Mesothelial cell of epicardium (in vitro differentiated cells): Measurements from ENCODE around the gene ENTR1. TPM values are rescaled to one million over a fixed set of nuclear protein-coding genes. Genes with fewer than 3 reads are reported as not detected.
A peak's percentile ranks its signal among the peaks of the same experiment; 100 is the strongest.

Source experiments
- DNase-seq, 2 experiments: peaks; one replicate each; pipeline ENCODE4 v3.0.0; 2021; ENCODE audit warnings: low spot score in 2 of 2; ENCODE audit not compliant: unreplicated experiment in 2 of 2
- H3K27ac Mint-ChIP-seq: 2 replicates; pipeline ENCODE4 v1.8.0; 2021; ENCODE audit warnings: mixed read lengths
- H3K27me3 Mint-ChIP-seq: 2 replicates; pipeline ENCODE4 v1.8.0; 2021; ENCODE audit warnings: low read depth, mixed read lengths
- H3K36me3 Mint-ChIP-seq: 2 replicates; pipeline ENCODE4 v1.8.0; 2021; ENCODE audit warnings: mixed read lengths
- H3K4me1 Mint-ChIP-seq: 2 replicates; pipeline ENCODE4 v1.8.0; 2021; ENCODE audit warnings: mixed read lengths
- H3K4me3 Mint-ChIP-seq: 2 replicates; pipeline ENCODE4 v1.8.0; 2021; ENCODE audit warnings: mild to moderate bottlenecking, moderate library complexity, mixed read lengths
- H3K9me3 Mint-ChIP-seq: 2 replicates; pipeline ENCODE4 v1.8.0; 2021; ENCODE audit warnings: mixed read lengths
- CTCF ChIP-seq: fragments of 200-600 bp; sonication (generic); IDR thresholded peaks from one replicate; pipeline ENCODE4 v1.5.0; 2021; ENCODE audit warnings: antibody characterized with exemption; ENCODE audit not compliant: unreplicated experiment
- total RNA-seq: library from RNA; stranded (reverse); gene quantifications from 3 replicates; pipeline ENCODE4 v1.2.1, GENCODE V29; 2021

ENTR1 gene
- total RNA-seq, 1 donor from 2014 or later, result 67.3 TPM

DNA sequence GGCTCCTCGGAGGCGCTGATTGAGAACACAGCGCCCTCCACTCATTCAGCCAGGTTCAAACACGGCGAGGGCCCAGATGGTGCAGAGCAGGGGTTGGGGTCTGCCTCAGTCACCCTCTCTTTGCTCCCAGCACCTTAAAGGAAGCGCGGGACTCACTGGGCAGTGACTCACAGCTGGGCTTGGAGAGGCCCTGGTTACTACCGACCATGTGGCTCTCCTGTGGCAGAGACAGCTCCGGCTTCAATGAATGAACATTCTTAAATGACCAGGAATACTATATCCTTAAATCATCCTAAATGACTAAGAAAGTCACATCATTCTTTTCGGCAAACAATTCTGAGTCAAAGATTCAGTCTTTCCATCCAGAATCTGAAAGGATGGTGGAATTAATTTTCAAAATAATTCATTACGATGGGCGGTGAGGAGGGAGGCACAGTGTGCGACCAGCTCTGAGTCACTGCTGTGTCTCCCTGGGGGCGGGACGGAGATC, 30.8 kb upstream of the ENTR1 start:
- H3K27me3 Mint-ChIP-seq, result no peaks in the 10 kb centered on the region

GRCh38 chr9:136439481-136440408, 29.3 kb upstream of the ENTR1 start, which contains the start of gene INPP5E:
TSS of gene INPP5E (minus strand) at chr9:136439845. CDS start at chr9:136439419, 426 bp downstream.
- no peak within 1 kb of the TSS for H3K27ac Mint-ChIP-seq
- no peaks in the 10 kb centered on the region for H3K27me3 Mint-ChIP-seq

More for the DNA sequence above, 30.8 kb upstream of the ENTR1 start:
- H3K27ac Mint-ChIP-seq, result no peak overlapping the region
- peaks cover 15% of the 10 kb centered on the region for H3K36me3 Mint-ChIP-seq
- no peak for DNase-seq
- no peak overlapping the region for H3K4me3 Mint-ChIP-seq
- no peaks in the 10 kb centered on the region for H3K9me3 Mint-ChIP-seq
- peaks cover 21% of the 10 kb centered on the region for H3K4me1 Mint-ChIP-seq
- no peak for TF ChIP-seq CTCF

DNA sequence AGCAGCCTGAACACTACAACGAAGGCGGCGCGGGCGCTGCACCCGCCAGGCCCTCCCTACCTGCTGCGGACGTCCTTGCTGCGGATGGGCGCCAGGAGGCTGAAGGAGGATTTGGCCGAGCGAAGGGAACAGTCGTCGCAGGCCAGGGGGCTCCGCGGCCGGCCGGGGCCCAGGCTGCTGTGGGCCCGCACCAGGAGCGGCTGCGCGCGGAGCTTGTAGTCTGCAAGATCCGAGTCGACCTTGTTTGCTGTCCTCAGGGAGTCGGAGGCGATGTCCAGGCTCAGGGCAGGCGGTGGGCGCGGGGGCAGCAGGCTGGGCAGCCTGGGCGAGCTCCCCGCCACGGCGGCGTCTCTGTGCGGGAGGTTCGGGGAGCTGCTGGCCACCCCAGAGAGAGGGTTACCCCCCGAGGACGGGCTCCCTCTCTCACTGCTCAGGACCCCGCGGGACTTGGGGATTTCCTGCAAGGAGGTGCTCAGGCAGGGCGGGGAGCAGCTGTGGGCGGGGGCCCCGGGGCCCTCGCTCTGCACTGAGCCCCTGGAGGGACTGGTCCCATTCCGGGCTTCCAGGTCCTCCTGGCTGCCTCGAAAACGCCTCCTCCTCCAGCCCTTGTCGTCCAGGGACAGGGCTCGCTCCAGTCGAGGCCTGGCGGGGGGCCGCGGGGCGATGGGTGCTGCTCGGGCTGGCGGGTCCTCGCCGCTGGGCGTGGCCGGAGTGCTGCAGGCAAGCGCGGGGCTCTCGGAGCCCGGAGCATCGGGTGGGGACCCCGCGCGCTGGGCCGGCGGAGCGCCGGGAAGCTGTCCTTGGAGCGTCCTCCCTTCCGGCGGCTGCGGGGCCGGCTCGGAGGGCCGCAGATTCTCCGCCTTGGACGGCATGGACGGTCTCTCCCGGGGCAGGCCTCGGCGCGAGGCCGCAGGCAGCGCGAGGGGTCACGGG, 28.4 kb upstream of the ENTR1 start:
- H3K36me3 Mint-ChIP-seq, result peaks cover 13% of the 10 kb centered on the region
- no peak for TF ChIP-seq CTCF
- no peaks in the 10 kb centered on the region for H3K27me3 Mint-ChIP-seq
- peak overlapping the region; percentile 81 for H3K4me3 Mint-ChIP-seq
- peak in 1 of 2 experiments; percentile 69 for DNase-seq
- H3K9me3 Mint-ChIP-seq, result no peaks in the 10 kb centered on the region
- H3K27ac Mint-ChIP-seq, result no peak overlapping the region
- H3K4me1 Mint-ChIP-seq, result peaks cover 21% of the 10 kb centered on the region

More at GRCh38 chr9:136439481-136440408, 29.3 kb upstream of the ENTR1 start, which contains the start of gene INPP5E:
- Mint-ChIP-seq H3K4me1 (peaks cover 21% of the 10 kb centered on the region), H3K36me3 (peaks cover 16% of the 10 kb centered on the region), H3K9me3 (no peaks in the 10 kb centered on the region), H3K4me3 (peak within 1 kb of the TSS; percentile 81)
- TF ChIP-seq CTCF, result peak; percentile 58
- peak; percentile 82 to 95 for DNase-seq

DNA sequence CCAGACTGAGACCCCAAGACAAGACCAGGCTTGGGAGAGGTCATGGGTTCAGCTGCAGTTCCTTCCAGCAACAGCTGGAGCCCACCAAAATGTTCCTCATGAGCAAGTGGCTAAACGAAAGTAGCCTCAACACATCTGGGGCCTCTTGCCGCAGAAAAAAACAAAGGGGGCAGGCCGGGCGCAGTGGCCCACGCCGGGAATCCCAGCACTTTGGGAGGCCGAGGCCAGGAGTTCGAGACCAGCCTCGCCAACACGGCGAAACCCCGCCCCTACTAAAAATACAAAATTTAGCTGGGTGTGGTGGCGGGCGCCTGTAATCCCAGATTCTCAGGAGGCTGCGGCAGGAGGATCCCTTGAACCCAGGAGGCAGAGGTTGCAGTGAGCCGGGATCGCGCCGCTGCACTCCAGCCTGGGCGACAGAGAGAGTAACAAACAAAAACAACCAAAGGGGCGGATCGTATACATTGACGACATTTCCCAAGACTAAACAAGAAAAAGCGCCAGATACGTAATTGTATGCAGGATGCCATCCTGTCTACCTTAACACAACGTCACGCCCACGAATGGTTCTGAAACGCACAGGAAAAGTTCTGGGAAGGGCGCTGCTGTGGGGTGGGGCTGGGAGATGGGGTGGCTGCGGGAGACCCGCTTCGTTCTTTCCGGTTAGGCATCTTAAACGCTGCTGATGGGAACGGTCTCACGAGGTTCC, 27.6 kb upstream of the ENTR1 start:
- H3K27me3 Mint-ChIP-seq, result no peaks in the 10 kb centered on the region
- H3K9me3 Mint-ChIP-seq, result no peaks in the 10 kb centered on the region
- H3K4me1 Mint-ChIP-seq, result peaks cover 21% of the 10 kb centered on the region
- H3K4me3 Mint-ChIP-seq, result peak overlapping the region; percentile 81
- DNase-seq, result no peak
- no peak for TF ChIP-seq CTCF
- H3K27ac Mint-ChIP-seq, result no peak overlapping the region
- H3K36me3 Mint-ChIP-seq, result peaks cover 11% of the 10 kb centered on the region

DNA sequence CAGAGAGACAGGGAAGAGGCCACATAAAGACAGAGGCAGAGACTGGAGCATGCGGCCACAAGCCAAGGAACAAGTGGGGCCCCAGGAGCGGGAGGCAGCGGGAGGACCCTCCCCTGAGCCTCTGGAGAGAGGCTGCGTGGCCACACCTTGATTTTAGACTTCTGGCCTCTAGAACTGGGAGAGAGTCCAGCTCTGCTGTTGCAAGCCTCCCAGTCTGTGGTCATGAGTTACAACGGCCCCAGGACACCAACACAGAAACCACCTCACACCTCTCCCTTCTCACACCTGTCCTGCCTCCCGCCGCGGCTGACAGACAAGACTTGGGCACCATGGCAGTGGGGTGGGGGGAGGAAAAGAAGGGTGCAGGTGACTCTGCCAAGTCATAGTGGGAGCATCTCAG, 27.0 kb upstream of the ENTR1 start:
- no peak for DNase-seq
- Mint-ChIP-seq H3K9me3 (no peaks in the 10 kb centered on the region), H3K27me3 (no peaks in the 10 kb centered on the region), H3K4me1 (peaks cover 21% of the 10 kb centered on the region), H3K36me3 (peaks cover 11% of the 10 kb centered on the region), H3K27ac (no peak overlapping the region), H3K4me3 (peak overlapping the region; percentile 81)
- no peak for TF ChIP-seq CTCF
